Measurements from ENCODE around the gene CRK. TPM values are rescaled to one million over a fixed set of nuclear protein-coding genes. Genes with fewer than 3 reads are reported as not detected.

The CRK gene
- total and polyA plus RNA-seq, 2 of the 4 experiments (the other 2 are of a cell fraction), result 57.6 to 100 TPM

DNA sequence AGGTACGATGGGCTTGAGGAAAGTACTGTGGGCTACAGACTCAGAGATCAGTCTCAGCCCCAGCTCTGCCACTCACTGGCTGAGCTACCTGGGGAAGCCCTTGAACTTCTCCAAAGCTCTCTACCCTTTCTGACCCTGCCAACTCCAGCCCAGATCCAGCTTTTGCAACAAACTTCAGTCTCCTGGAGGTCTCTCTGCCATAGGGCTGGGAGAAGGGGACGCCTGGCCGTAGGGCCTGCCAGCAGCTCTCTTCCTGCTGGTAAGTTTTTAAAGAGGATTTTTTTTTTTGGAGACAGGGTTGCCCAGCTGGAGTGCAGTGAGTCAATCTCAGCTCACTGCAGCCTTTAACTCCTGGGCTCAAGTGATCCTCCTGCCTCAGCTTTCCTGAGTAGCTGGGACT lies 48.8 kb upstream of the CRK start:
- CTCF ChIA-PET, result interaction anchor here (0.6 kb wide), 1 partner anchor 947 kb away, joined by 3 read pairs; no protein-coding TSS in a partner anchor
- ATAC-seq (ENCODE audit: low read depth), result no peak
- H3K4me2 ChIP-seq (ENCODE audit: low read depth, low read length), result no peak overlapping the region
- H2BK120ac ChIP-seq (ENCODE audit: low read depth, low read length), result no peak overlapping the region
- H4K5ac ChIP-seq (ENCODE audit: low read depth, low read length), result no peak overlapping the region
- H3K14ac ChIP-seq (replicated peaks; ENCODE audit: low read depth, low read length), result no peak overlapping the region
- H2AK5ac ChIP-seq (ENCODE audit: low read depth, low read length), result no peak overlapping the region
- no peak overlapping the region for H3K27ac ChIP-seq (ENCODE audit: insufficient read depth, low read length)
- POLR2A ChIA-PET (ENCODE audit: unreplicated experiment), result no interaction called here
- TF ChIP-seq BHLHE40 (IDR thresholded peaks at IDR 0.05; ENCODE audit: low read depth, low read length) (no peak), FOS (IDR thresholded peaks at IDR 0.05; ENCODE audit: low read depth, low read length) (no peak), RCOR1 (IDR thresholded peaks at IDR 0.05; ENCODE audit: insufficient replicate concordance, low read length) (no peak), CHD1 (IDR thresholded peaks at IDR 0.05; ENCODE audit: low read depth, low read length) (no peak), POLR2A (IDR thresholded peaks at IDR 0.05; ENCODE audit: low read depth, low read length) (no peak), RAD21 (IDR thresholded peaks at IDR 0.05; ENCODE audit: low read length) (no peak), SMC3 (IDR thresholded peaks at IDR 0.05; ENCODE audit: low read depth, low read length) (no peak), NFE2L2 (IDR thresholded peaks at IDR 0.05; ENCODE audit: low read depth, low read length) (no peak), MAZ (IDR thresholded peaks at IDR 0.05; ENCODE audit: borderline replicate concordance, low read depth, low read length) (no peak), CEBPB (IDR thresholded peaks at IDR 0.05; ENCODE audit: low read depth, low read length) (no peak), MAFK (IDR thresholded peaks at IDR 0.05; ENCODE audit: low read depth, low read length) (no peak), MXI1 (IDR thresholded peaks at IDR 0.05; ENCODE audit: borderline replicate concordance, low read depth, low read length) (no peak), RFX5 (IDR thresholded peaks at IDR 0.05; ENCODE audit: low read depth, low read length) (no peak)
- TF ChIP-seq, protein P1, sequence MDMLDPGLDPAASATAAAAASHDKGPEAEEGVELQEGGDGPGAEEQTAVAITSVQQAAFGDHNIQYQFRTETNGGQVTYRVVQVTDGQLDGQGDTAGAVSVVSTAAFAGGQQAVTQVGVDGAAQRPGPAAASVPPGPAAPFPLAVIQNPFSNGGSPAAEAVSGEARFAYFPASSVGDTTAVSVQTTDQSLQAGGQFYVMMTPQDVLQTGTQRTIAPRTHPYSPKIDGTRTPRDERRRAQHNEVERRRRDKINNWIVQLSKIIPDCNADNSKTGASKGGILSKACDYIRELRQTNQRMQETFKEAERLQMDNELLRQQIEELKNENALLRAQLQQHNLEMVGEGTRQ (IDR thresholded peaks at IDR 0.05; ENCODE audit: low read depth, low read length), result no peak
- TF ChIP-seq, protein P2, sequence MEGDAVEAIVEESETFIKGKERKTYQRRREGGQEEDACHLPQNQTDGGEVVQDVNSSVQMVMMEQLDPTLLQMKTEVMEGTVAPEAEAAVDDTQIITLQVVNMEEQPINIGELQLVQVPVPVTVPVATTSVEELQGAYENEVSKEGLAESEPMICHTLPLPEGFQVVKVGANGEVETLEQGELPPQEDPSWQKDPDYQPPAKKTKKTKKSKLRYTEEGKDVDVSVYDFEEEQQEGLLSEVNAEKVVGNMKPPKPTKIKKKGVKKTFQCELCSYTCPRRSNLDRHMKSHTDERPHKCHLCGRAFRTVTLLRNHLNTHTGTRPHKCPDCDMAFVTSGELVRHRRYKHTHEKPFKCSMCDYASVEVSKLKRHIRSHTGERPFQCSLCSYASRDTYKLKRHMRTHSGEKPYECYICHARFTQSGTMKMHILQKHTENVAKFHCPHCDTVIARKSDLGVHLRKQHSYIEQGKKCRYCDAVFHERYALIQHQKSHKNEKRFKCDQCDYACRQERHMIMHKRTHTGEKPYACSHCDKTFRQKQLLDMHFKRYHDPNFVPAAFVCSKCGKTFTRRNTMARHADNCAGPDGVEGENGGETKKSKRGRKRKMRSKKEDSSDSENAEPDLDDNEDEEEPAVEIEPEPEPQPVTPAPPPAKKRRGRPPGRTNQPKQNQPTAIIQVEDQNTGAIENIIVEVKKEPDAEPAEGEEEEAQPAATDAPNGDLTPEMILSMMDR (conservative IDR thresholded peaks at IDR 0.05; ENCODE audit: low read depth, low read length), result no peak
- TF ChIP-seq, protein P3, sequence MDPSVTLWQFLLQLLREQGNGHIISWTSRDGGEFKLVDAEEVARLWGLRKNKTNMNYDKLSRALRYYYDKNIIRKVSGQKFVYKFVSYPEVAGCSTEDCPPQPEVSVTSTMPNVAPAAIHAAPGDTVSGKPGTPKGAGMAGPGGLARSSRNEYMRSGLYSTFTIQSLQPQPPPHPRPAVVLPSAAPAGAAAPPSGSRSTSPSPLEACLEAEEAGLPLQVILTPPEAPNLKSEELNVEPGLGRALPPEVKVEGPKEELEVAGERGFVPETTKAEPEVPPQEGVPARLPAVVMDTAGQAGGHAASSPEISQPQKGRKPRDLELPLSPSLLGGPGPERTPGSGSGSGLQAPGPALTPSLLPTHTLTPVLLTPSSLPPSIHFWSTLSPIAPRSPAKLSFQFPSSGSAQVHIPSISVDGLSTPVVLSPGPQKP (IDR thresholded peaks at IDR 0.05; ENCODE audit: borderline replicate concordance, low read depth, low read length), result no peak
- H2BK5ac ChIP-seq (ENCODE audit: low read depth, low read length, poor library complexity, severe bottlenecking), result no peak overlapping the region
- no peak for DNase-seq
- H3K4ac ChIP-seq (ENCODE audit: low read depth, low read length), result no peak overlapping the region
- no CpG with 5 or more reads among the region's 3 CpGs for WGBS, 2 experiments (ENCODE audit: extremely low coverage in 2 of 2, insufficient read length in 1 of 2)
- H3K23ac ChIP-seq (ENCODE audit: low read depth, low read length), result no peak overlapping the region
- H4K20me1 ChIP-seq (ENCODE audit: insufficient read depth, low read length), result no peaks in the 10 kb centered on the region
- dilution Hi-C loops (cut with HindIII; ENCODE audit: low sequenced_read_pairs, unreplicated experiment) (no loop called here), in situ Hi-C loops (cut with MboI; ENCODE audit: low sequenced_read_pairs) (no loop called here), intact Hi-C loops (cut with micrococcal nuclease) (no loop called here)
- H3K36me3 ChIP-seq (ENCODE audit: control insufficient read depth, insufficient read depth, low read length), result peaks cover 24% of the 10 kb centered on the region
- H3K18ac ChIP-seq (ENCODE audit: low read depth, low read length), result no peak overlapping the region
- H3K9me1 ChIP-seq (ENCODE audit: insufficient read depth, low read length), result no peaks in the 10 kb centered on the region
- H3K9ac ChIP-seq (ENCODE audit: low read depth, low read length), result no peak overlapping the region
- BruUV-seq (replicated peaks), result no TSS peak
- no peak overlapping the region for H2AK9ac ChIP-seq (replicated peaks; ENCODE audit: low read depth, low read length, poor library complexity)
- H3K4me3 ChIP-seq (ENCODE audit: insufficient read depth, low read depth, low read length), result no peak overlapping the region
- no peaks in the 10 kb centered on the region for H3K9me3 ChIP-seq (ENCODE audit: control insufficient read depth, insufficient read depth, low read length)
- H4K91ac ChIP-seq (ENCODE audit: insufficient read depth, low read depth, low read length), result no peak overlapping the region
- no peak overlapping the region for H3K56ac ChIP-seq (ENCODE audit: extremely low read depth, insufficient read depth, low read length)
- no peaks in the 10 kb centered on the region; a peak in 1 of 4 replicates for H3K79me1 ChIP-seq (ENCODE audit: low read depth in 1 of 2, low read length in 2 of 2)
- no peaks in the 10 kb centered on the region for H3K27me3 ChIP-seq (ENCODE audit: control insufficient read depth, insufficient read depth, low read length)
- no peak overlapping the region for H2AFZ ChIP-seq (replicated peaks; ENCODE audit: low read length, poor library complexity)
- H4K8ac ChIP-seq (ENCODE audit: low read depth in 2 of 2, low read length in 2 of 2), result no peak overlapping the region
- H3K4me1 ChIP-seq (ENCODE audit: control insufficient read depth, insufficient read depth, low read length), result no peaks in the 10 kb centered on the region
- H2BK20ac ChIP-seq (ENCODE audit: low read depth, low read length), result no peak overlapping the region
- no peak overlapping the region for H2BK15ac ChIP-seq (ENCODE audit: low read depth, low read length)
